ENCODE data around the gene RAB3C.

GRCh38 chr5:58738336-58738735 lies 155.5 kb downstream of the RAB3C start:
- TF ChIP-seq CTCF (IDR thresholded peaks at IDR 0.05) (no peak), POLR2A (IDR thresholded peaks at IDR 0.05) (no peak)
